Epithelial cell of esophagus (primary cell): ENCODE measurements around the gene CTSZ.
"Not testable (repeated sequence)": the region's sequence is repeated elsewhere in the genome, so short reads cannot be mapped to it uniquely, and the experiment has no call there.

Experiments
- DNase-seq: peaks from one replicate; pipeline ENCODE4 v3.0.0; 2010; ENCODE audit warnings: low read depth
- H3K4me3 ChIP-seq: 2 replicates; pipeline ENCODE4 v1.5.1; 2011; ENCODE audit warnings: mild to moderate bottlenecking, low read length, control low read depth
- CTCF ChIP-seq: IDR thresholded peaks from 2 replicates; pipeline ENCODE4 v1.5.1; 2011; ENCODE audit warnings: low read depth, mild to moderate bottlenecking, low read length, control low read depth, inconsistent platforms; ENCODE audit not compliant: insufficient read depth; ENCODE audit errors: missing control alignments

Gene CTSZ

GRCh38 chr20:59013959-59014608 lies 7.0 kb upstream of the CTSZ start:
- no peak for DNase-seq
- TF ChIP-seq CTCF = no peak
- H3K4me3 ChIP-seq = no peak overlapping the region

GRCh38 chr20:59013031-59013951 lies 6.2 kb upstream of the CTSZ start:
- no peak overlapping the region for H3K4me3 ChIP-seq
- TF ChIP-seq CTCF = no peak
- no peak for DNase-seq

- not testable (repeated sequence) for DNase-seq, H3K4me3 ChIP-seq
Observed at GRCh38 chr20:59011874-59012157, 4.8 kb upstream of the CTSZ start.

- no peak overlapping the region for H3K4me3 ChIP-seq
- peak; percentile 78 for DNase-seq
- TF ChIP-seq CTCF = peak; percentile 5
Observed at GRCh38 chr20:59010995-59011873, 4.2 kb upstream of the CTSZ start.

- peak; percentile 59 for DNase-seq
- peak; percentile 3 for TF ChIP-seq CTCF
- H3K4me3 ChIP-seq = no peak overlapping the region
Observed at GRCh38 chr20:59010321-59010994, 3.4 kb upstream of the CTSZ start.

GRCh38 chr20:59008715-59009336 lies 1.8 kb upstream of the CTSZ start:
- no peak for DNase-seq
- no peak overlapping the region for H3K4me3 ChIP-seq
- no peak for TF ChIP-seq CTCF
